NCI-H226 (cell line): ENCODE results near the gene TENM3.
A peak's percentile ranks its signal among the peaks of the same experiment; 100 is the strongest.

Source experiments
- DNase-seq: peaks from one replicate; pipeline ENCODE4 v3.0.0-alpha.2; 2015

TENM3 gene

DNA sequence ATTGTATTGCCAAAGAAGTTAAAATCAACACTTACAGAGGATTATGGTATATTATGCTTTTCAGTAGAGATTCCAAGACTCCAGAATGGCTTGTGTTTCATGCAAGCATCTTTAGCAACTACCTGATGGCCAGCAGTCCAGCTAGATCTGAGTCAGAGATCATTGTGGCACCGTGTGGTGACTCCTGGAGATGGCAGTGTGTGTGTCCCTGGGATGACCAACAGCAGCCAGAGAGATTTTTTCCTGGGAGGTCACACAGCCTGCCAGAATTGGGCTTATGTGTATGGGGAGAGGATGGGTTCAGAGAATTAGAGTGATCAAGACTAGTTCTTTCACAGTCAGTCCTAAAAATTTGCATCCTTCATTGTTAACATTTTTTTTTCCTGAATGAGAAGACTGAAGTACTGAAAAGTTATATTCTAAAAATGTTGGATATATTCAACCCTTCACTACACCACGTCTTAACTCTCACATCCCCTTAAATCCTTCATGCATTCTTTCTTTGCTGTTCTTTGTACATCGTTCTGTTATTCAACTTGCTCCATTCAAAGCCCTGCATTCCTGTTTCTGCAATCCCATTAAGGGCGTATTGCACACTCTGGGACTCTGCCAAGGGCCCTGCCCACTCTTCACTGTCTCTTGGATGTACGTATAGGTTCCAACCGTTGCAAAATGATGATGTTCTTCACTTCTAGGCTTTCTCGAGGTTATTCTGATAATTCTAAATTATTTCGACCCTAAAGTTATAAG is 12.4 kb downstream of the TENM3 start:
- DNase-seq = no peak

DNA sequence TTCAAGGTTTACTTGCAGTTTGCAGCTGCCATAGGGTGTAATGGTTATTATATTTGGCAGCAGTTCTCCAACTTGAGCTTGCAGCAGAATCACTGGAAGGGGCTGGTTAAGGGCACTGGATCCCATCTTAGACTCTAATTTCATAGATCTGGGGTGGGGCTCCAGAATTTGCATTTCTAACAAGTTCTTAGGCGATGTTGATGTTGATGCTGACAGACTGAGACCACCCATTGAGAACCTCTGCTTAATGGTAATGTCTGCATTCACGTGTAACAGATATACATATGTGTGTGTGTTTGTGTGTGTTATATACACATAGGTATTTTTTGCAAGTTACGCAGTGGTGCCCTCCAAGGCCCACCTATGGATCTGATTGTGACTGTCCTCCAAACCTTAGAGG is 13.8 kb downstream of the TENM3 start:
- no peak for DNase-seq

DNA sequence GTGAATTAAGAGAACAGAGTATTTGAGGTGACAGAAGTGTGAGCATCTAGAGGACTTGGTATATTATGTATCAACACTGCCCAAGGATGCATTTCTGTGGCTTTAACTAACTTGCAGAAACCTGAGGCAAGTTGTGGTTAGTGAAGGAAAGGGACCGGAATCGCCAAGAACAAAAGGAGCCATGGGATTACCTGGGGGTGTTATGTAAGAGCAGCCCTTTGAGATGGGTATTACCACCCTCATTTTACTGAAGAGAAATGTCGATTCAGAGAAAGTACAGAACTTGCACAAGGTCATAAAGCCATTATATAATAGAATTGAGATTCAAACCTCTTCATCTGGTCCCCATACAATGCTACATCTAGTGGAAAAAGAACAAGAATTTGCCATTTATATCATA is 14.3 kb downstream of the TENM3 start:
- no peak for DNase-seq

DNA sequence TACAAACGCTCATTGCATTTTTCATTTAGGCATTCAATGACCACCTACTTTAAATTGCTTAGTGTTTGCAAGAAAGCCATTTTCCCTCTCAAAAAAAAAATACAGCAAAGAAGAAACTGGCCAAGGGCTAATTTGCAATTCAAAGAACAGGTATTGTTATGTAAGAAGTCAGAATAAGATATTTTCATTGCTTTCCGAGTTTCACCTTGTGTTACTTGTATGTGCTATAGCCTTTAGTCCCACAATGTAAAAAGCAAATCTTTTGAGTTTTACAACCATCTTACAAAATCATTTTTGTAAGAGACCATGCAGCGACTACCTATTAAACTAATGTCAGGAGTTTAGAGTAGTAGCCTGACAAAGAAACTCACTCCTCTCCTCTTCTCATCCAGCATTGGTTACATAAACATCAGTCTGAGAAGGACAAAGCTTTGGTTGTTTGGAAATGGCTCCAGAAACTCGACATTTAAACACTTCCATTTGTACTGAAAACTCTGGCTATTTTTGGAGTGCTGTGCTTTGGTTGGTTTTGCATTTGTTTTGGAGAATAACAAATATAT is 15.3 kb downstream of the TENM3 start:
- no peak for DNase-seq

- no peak for DNase-seq
Measured at GRCh38 chr4:182261651-182262223, 18.5 kb downstream of the TENM3 start.

- no peak for DNase-seq
Measured at GRCh38 chr4:182263562-182263961, 20.4 kb downstream of the TENM3 start.

GRCh38 chr4:182264139-182264752 is 21.0 kb downstream of the TENM3 start:
- no peak for DNase-seq

- peak; percentile 31 for DNase-seq
Measured at GRCh38 chr4:182265881-182266280, 22.7 kb downstream of the TENM3 start.

DNA sequence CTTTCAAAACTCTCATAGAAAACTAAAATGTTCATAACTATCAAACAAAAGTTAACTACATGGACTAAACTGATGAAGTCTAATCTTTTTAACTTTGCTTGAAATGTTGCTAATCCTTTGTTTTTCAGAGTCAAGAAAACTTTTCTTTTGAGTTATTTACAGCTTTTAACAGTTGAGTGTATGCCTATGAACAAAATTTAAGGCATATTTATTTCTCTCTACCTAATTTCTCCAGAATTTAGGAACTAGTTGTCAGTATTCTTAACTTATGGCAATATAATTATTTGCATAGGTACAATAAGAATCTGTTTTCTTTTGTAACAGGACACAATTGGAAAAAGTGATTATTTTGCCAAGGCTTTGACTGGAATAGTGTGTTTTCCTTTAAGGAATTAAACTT is 23.8 kb downstream of the TENM3 start:
- DNase-seq = no peak

- DNase-seq = no peak
Measured at GRCh38 chr4:182268966-182269365, 25.8 kb downstream of the TENM3 start.

DNA sequence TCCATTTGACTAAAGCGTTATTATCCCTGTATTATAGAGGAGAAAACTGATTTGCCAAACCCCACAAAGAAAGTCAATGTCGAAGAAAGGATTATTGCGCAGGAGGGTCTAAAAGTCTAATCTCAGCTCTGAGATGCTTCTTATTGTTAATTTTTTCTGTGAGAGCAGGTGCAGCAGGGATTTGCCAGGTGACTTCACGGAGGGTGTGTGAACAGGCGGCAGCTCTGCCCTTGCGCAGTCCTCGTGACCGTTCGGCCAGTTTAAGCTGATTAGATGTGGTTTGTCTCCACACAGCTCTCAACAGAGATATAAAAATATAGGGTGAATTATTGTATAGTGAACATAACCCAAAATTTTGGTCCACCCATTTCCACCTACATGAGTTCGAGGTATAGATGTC is 28.5 kb downstream of the TENM3 start:
- no peak for DNase-seq

DNA sequence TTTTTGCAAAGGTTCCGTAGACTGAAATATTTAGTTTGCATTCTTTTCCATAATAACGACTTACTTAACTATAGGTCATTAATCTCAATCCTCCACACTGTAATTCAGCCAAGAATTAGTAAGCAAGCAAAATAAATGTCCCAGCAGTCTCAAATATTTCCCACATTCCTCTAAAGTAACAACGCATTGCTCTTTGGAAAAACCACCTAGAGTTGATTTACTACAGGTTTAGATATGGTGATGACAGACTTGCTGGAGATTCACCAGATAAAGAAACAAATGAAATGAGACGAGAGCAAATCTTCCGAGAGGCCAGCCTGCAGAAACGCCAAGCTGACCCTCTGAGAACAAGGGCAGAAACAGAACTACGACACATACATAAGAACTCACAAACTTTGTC is 28.9 kb downstream of the TENM3 start:
- no peak for DNase-seq

DNA sequence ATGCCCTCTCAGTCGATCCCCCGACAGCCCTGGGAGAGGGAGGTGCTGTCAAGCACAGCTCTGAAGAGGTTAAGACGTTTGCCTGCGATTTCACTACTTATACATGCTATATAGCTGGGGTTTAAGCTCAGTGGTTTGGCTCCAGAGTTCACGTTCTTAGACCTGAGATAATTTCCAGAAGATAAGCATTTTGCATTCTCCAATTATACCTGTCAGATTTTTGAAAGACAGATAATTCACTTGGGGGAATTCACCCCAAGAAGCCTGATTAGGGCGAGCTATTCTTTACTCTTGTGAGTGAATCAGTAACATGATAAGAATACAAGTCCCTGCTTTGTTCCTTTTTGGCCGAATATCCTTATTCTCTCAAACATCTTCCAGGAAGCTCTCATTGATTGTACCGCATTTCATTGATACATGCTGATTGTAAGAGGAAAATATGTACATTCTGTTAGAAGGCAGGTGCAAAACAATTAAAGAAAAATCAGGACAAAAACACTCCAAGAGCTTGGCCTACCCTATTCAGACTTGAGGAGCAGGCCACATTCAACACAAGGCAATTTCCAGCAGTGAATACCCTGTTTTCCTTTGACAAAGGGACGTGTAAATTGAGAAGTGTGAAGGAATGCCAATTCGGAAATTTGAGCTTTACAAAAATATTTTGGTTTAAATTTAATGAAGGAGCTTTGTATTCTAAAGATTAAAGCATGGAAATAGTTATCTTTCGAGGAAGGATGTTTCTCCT is 30.2 kb downstream of the TENM3 start:
- DNase-seq = no peak

DNA sequence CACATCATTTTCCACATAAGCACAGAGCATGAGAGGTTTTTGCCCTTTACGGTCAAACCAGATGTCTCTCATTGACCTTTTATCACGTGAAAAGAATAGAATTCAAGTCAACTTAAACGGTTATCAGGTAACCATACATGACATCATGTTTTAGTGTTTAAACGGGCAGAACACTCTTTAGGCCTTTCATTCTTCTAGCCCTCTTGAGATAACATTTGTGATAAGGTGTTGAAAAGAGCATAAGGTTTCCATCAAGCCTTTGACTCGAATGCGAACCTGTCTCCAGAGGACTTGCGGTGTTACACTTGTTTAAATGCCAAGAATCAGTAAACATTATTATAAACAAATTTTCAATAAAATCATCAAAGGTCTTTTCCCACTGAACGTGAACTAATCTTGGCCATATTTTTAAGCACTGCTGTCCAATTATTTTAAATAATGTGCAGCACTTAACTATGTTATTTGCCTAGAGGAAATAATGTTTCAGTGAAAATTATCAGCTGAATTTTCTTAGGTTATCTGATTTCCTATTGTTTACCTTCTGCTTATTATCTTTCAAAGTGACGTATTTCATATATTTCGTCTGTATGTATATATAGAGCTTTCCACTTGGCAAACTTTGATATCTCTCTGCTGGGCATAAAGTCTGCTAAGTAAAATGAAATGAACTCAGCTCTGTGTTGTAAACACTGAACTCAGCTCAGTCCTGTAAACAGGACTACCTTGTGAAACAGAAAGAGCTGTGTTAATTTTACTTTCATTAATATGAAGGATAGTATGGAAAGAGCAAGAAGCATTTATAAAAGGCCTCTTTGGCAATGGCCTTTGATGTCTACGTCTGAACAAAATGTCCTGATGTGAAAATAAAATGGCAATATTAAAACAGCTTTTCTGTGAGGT is 33.3 kb downstream of the TENM3 start:
- no peak for DNase-seq

GRCh38 chr4:182277377-182277776 is 34.2 kb downstream of the TENM3 start:
- no peak for DNase-seq

DNA sequence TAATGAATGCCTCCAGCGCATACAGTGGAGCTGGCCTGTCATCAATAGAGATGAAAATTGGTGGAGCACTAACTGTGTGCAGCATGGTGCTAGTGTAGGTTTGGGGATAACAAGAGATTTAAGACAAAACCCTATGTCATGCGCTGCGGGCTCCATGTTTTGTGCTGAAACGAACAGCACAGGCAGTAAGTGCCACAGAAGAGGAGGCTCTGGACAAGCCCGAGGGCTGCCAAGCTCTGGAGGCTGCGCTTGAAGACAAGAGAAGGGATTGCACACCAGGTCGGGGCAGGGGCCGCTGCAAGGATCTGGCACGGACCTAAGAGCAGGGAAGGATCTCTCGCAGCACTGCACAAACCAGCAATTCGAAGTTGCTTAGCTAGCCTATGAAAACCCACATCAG is 35.5 kb downstream of the TENM3 start:
- DNase-seq = no peak

GRCh38 chr4:182280436-182281111 is 37.4 kb downstream of the TENM3 start:
- DNase-seq = no peak

GRCh38 chr4:182286035-182286434 is 42.8 kb downstream of the TENM3 start:
- DNase-seq = peak; percentile 39

DNA sequence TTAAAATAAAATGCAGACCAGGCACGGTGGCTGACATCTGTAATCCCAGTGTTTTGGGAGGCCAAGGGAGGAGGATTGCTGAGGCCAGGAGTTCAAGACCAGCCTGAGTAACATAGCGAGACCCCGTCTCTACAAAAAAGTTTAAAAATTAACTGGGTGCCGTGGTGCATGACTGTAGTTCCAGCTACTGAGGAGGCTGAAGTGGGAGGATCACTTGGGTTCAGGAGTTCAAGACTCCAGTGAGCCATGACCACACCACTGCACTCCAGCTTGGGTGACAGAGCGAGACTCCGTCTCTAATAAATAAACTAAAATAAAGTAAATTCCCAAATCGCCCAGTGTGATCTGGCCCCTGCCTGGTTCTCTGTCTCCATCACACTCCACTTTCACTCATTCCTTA is 43.7 kb downstream of the TENM3 start:
- no peak for DNase-seq

DNA sequence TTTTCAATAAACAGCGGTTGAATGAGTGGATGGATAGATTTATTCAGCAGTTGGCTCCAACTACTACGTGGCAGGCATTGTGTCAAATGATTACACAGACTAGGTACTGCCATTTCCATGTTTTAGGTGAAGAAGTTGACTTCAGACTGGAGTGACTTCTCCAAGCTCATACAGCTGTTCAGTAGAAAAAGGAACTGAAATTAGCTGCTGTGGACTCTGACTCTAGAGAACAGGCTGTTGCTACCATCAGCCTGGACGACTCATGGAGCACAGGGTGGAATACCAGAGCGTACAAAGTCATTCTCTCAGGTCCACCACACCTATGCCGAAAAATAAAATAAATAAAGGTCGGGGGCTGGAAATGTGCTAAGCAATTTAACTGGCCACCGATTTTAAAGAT is 45.3 kb downstream of the TENM3 start:
- DNase-seq = no peak

DNA sequence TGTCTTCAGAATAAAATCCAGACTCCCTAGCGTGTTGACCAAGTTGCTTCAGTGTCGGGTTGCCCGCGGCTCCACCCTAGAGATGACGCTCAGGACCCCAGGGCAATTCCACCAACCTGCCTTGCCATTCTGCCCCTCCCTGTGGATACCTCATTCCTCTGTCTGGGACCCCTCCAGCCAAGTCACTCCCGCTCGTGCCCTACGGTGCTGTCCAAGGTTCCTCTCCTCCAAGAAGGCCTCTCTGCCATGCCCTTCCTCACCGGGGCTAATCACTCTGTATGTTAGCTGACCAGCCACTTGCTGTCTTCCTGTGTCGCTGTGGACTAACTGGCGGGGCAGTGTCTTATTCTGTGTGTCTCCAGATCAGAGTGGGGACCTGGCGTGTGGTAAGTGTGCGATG is 46.6 kb downstream of the TENM3 start:
- no peak for DNase-seq

DNA sequence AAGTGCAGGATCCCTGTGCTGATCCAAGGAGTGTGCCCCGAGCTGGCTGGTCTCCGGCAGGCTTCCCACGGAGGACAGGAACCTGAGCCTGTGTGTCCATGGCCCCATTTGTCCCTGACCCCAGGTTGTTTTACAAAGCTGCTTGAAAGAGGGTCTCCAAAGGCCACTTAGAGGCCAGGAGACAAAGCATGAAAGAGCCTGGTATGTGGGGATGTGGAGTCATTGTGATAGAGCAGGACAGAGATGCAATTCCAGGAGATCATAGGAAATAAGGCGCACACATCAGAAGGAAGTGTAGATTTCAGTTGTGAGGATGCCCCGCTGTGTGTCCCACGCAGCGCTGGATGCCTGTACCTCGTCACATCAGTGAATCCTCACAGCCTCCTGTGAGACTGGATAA is 48.0 kb downstream of the TENM3 start:
- no peak for DNase-seq
